Transverse colon (tissue), 4 donors: Measurements from ENCODE around the gene APOBEC2. TPM values are rescaled to one million over a fixed set of nuclear protein-coding genes. Genes with fewer than 3 reads are reported as not detected.
A peak's percentile ranks its signal among the peaks of the same experiment; 100 is the strongest.

Source experiments
- DNase-seq: peaks from one replicate; pipeline ENCODE4 v3.0.0-alpha.2; 2019
- H3K27ac ChIP-seq, 4 donors: fragments of 200-600 bp; sonication (generic); 2 replicates each; pipeline ENCODE4 v1.5.1; 2016 to 2018; ENCODE audit warnings: inconsistent platforms in 4 of 4
- H3K27me3 ChIP-seq: fragments of 200-600 bp; sonication (generic); 2 replicates; pipeline ENCODE4 v1.5.1; 2017; ENCODE audit warnings: inconsistent platforms
- H3K36me3 ChIP-seq, 4 donors: fragments of 200-600 bp; sonication (generic); 2 replicates each; pipeline ENCODE4 v1.5.1; 2017 to 2019; ENCODE audit warnings: inconsistent platforms in 4 of 4
- H3K4me1 ChIP-seq, 4 donors: fragments of 200-600 bp; sonication (generic); 2 replicates each; pipeline ENCODE4 v1.5.1; 2017 to 2020; ENCODE audit warnings: inconsistent platforms in 4 of 4
- H3K4me3 ChIP-seq, 4 donors: fragments of 200-600 bp; sonication (generic); 1 replicate in 1 of 4; 2 replicates in 3 of 4; pipeline versions ENCODE4 v1.5.1 to v1.6.1; 2017 to 2019; ENCODE audit warnings: inconsistent platforms in 4 of 4
- H3K9me3 ChIP-seq, 2 donors: fragments of 200-600 bp; sonication (generic); 2 replicates each; pipeline ENCODE4 v1.5.1; 2017 to 2019; ENCODE audit warnings: inconsistent platforms in 2 of 2
- EP300 ChIP-seq: sonication (generic); formaldehyde crosslinking; IDR thresholded peaks from one replicate; pipeline ENCODE4 v1.6.1; 2017; ENCODE audit warnings: antibody characterized with exemption, low read depth
- POLR2A ChIP-seq: fragments of 450-650 bp; IDR thresholded peaks from one replicate; pipeline ENCODE4 v1.6.1; 2016; ENCODE audit warnings: antibody characterized with exemption, mild to moderate bottlenecking, moderate library complexity
- POLR2AphosphoS5 ChIP-seq, 3 donors: sonication (generic); formaldehyde crosslinking; IDR thresholded peaks; one replicate each; pipeline ENCODE4 v1.6.1; 2016; ENCODE audit warnings: antibody characterized with exemption in 3 of 3
- WGBS, 2 donors: methylation state at CpG; one replicate each; pipeline ENCODE4 v1.1.5; 2018; ENCODE audit warnings: low coverage in 1 of 2; 5-methylcytosine and 5-hydroxymethylcytosine counted together
- in situ Hi-C, 4 donors: fragments of 200-750 bp; cut with MboI; loops; one replicate each; pipeline versions ENCODE4 v1.15.0 to v1.15.1; 2017; ENCODE audit warnings: low sequenced_read_pairs in 3 of 4, low pct_ligation_motif_present in 1 of 4, low pct_unique_long_range_greater_than_20kb in 1 of 4
- intact Hi-C: fragments of 100-400 bp; cut with DNase I; formaldehyde crosslinking; loops from one replicate; pipeline ENCODE4 v1.15.1; 2023; ENCODE audit warnings: low total_unique reads
- total RNA-seq, 4 donors: library from RNA; depleted of rRNA; stranded (reverse); fragments of >200 nt; gene quantifications; one replicate each; pipeline ENCODE4 v1.1.0, GENCODE V29; 2016
- TF ChIP-seq, protein P1 (sequence below), 5 experiments: fragments of 200-600 bp in 3 of 5; fragments of 450-650 bp in 2 of 5; sonication (generic) in 3 of 5; IDR thresholded peaks; 1 replicate in 2 of 5; 2 replicates in 3 of 5; pipeline ENCODE4 v1.5.1; 2016 to 2017; ENCODE audit warnings: antibody characterized with exemption in 5 of 5, inconsistent platforms in 3 of 5, mild to moderate bottlenecking in 2 of 5, moderate library complexity in 1 of 5

Gene APOBEC2
- total RNA-seq, 4 donors from 2014 or later = not detected

DNA sequence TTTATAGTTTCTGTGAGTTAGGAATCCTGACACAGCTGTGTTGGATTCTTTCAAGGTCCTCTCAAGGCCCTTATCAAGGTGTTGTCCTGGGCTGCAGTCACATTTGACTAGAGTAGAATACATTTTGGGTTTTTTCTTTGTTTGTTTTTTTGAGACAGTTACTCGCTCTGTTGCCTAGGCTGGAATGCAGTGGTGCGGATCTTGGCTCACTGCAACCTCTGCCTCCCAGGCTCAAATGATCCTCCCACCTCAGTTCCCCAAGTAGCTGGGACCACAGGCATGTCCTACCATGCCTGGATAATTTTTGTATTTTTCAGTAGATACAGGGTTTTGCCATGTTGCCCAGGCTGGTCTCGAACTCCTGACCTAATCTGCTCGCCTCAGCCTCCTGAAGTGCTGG is 35.4 kb downstream of the APOBEC2 start:
- H3K4me1 ChIP-seq = no peaks in the 10 kb centered on the region
- TF ChIP-seq, protein P1, sequence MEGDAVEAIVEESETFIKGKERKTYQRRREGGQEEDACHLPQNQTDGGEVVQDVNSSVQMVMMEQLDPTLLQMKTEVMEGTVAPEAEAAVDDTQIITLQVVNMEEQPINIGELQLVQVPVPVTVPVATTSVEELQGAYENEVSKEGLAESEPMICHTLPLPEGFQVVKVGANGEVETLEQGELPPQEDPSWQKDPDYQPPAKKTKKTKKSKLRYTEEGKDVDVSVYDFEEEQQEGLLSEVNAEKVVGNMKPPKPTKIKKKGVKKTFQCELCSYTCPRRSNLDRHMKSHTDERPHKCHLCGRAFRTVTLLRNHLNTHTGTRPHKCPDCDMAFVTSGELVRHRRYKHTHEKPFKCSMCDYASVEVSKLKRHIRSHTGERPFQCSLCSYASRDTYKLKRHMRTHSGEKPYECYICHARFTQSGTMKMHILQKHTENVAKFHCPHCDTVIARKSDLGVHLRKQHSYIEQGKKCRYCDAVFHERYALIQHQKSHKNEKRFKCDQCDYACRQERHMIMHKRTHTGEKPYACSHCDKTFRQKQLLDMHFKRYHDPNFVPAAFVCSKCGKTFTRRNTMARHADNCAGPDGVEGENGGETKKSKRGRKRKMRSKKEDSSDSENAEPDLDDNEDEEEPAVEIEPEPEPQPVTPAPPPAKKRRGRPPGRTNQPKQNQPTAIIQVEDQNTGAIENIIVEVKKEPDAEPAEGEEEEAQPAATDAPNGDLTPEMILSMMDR (IDR thresholded peaks at IDR 0.05) = no peak
- TF ChIP-seq POLR2AphosphoS5 (IDR thresholded peaks at IDR 0.05) (no peak), POLR2A (no peak), EP300 (no peak)
- no peaks in the 10 kb centered on the region for H3K9me3 ChIP-seq
- in situ Hi-C loops = loop anchor here in 1 of 4 donors (25.0 kb wide), 1 partner anchor 224 kb away; no protein-coding TSS in a partner anchor
- WGBS, 2 donors = 96 to 100% methylated on average over 4 of the region's 4 CpGs
- H3K4me3 ChIP-seq = no peak overlapping the region
- peaks cover 0 to 70% (median 15%) of the 10 kb centered on the region in 4 donors for H3K36me3 ChIP-seq
- DNase-seq = no peak
- intact Hi-C loops = no loop called here
- H3K27me3 ChIP-seq = no peaks in the 10 kb centered on the region
- no peak overlapping the region for H3K27ac ChIP-seq

DNA sequence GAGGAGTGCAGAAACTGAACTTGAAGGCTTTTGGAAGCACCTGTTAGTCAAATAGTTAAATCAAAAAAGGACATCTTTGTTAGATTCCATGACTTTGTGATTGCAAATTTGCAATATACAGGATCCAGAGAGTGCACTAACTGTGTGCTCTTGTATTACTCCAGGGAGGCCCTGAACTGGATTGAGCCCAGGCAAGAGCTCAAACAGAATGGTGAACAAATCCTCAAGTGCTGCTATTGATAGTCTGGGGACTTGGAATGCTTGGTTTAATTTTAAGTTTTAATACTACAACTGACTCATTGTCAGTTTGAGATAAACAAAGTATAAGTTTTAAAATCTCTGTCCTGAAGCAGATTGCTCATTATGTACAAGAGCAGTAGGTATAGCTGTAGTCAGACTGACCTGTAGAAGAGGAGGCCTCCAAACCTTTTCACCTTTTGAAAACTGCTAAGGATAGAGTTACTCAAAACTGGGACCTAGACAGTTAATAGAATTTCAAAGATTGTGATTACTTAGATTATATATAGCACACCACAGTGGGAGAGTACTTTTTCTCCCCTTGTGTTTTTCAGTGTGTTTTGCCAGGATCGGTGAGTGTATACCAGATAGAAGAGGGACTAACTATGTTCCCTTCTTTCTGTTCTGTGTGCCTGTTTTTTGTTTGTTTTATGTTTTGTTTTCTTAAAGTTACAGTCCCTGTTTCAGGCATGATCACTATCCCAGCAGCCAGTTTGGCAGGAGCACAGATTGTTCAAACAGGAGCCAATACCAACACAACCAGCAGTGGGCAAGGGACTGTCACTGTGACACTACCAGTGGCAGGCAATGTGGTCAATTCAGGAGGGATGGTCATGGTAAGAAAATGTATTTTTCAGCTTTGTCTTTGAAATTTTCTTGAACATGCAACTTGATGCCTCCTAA is 38.1 kb downstream of the APOBEC2 start:
- no peaks in the 10 kb centered on the region for H3K27me3 ChIP-seq
- no peak for DNase-seq
- H3K9me3 ChIP-seq = no peaks in the 10 kb centered on the region
- 84 to 92% methylated on average over 1 of the region's 1 CpG for WGBS, 2 donors
- H3K36me3 ChIP-seq = peaks cover 0 to 82% (median 21%) of the 10 kb centered on the region in 4 donors
- H3K27ac ChIP-seq = no peak overlapping the region
- H3K4me1 ChIP-seq = no peaks in the 10 kb centered on the region
- no peak overlapping the region for H3K4me3 ChIP-seq
- TF ChIP-seq, protein P1 (IDR thresholded peaks at IDR 0.05) = no peak
- TF ChIP-seq POLR2AphosphoS5 (IDR thresholded peaks at IDR 0.05) = no peak
- intact Hi-C loops = no loop called here
- in situ Hi-C loops = loop anchor here in 1 of 4 donors (25.0 kb wide), 1 partner anchor 221 kb away; no protein-coding TSS in a partner anchor

DNA sequence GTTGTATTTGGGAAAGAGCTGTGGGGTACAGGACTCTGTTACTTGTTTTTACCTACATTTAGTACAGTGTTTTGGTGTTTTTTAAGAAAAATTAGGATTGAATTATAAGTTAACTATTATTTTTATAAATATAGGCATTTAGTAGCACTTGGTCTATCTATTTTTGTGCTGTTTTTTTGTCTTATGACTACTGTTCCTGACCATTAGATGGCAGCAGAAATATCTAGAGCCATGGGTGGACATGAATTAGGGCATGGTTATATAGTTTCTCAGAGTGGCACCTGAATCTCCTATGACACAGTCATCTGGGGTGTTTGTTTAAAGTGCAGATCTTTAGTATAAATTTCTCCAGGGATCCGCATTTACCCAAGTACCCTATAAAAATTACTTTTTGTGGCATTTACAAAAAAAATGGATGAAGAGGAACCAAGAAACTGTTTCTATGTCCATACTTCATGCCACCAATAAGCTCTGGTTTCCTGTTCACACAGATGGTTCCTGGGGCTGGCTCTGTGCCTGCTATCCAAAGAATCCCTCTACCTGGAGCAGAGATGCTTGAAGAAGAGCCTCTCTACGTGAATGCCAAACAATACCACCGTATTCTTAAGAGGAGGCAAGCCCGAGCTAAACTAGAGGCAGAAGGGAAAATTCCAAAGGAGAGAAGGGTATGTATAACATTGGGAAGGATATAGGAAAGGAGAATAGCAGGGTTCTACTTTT is 39.6 kb downstream of the APOBEC2 start:
- in situ Hi-C loops = loop anchor here in 1 of 4 donors (25.0 kb wide), 1 partner anchor 220 kb away; no protein-coding TSS in a partner anchor
- Histone ChIP-seq H3K27ac (no peak overlapping the region), H3K27me3 (no peaks in the 10 kb centered on the region), H3K4me1 (no peaks in the 10 kb centered on the region), H3K9me3 (no peaks in the 10 kb centered on the region), H3K36me3 (peaks cover 0 to 88% (median 28%) of the 10 kb centered on the region in 4 donors), H3K4me3 (no peak overlapping the region)
- 94 to 98% methylated on average over 4 of the region's 4 CpGs for WGBS, 2 donors
- no peak for DNase-seq
- no peak for TF ChIP-seq POLR2A
- TF ChIP-seq, protein P1 (IDR thresholded peaks at IDR 0.05) = peak in 1 of 5 experiments; percentile 12
- intact Hi-C loops = no loop called here

DNA sequence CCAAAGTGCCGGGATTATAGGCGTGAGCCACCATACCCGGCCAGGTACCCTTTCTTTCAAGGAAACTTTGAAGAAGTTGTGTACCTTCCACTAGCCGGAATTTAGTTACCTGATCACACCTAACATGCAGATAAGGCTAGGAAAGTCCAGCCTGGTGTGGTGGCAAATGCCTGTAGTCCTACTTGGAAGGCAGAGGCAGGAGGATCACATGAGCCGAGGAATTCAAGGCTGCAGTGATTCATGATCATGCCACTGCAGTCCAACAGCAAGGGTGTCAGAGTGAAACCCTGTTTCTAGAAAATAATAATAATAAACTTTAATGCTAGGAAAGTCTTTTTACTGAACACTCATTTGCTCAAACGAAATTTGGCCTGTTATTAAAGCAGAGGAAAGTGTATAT is 40.7 kb downstream of the APOBEC2 start:
- Histone ChIP-seq H3K9me3 (no peaks in the 10 kb centered on the region), H3K4me3 (no peak overlapping the region), H3K4me1 (no peaks in the 10 kb centered on the region), H3K27ac (no peak overlapping the region), H3K27me3 (no peaks in the 10 kb centered on the region), H3K36me3 (peaks cover 0 to 90% (median 33%) of the 10 kb centered on the region in 4 donors)
- no peak for TF ChIP-seq EP300
- TF ChIP-seq, protein P1 (IDR thresholded peaks at IDR 0.05) = no peak
- no peak for TF ChIP-seq POLR2AphosphoS5 (IDR thresholded peaks at IDR 0.05)
- no peak for TF ChIP-seq POLR2A
- intact Hi-C loops (no loop called here), in situ Hi-C loops (loop anchor here in 1 of 4 donors (25.0 kb wide), 1 partner anchor 219 kb away; no protein-coding TSS in a partner anchor)
- WGBS, 2 donors = 93 to 95% methylated on average over 5 to 6 of the region's 6 CpGs
- no peak for DNase-seq
